Activated CD8-positive, alpha-beta memory T cell treated with anti-CD3 and anti-CD28 coated beads for 1 hour (primary cell): ENCODE data around the gene MLANA.

Source experiments
- DNase-seq, 2 donors: peaks; one replicate each; pipeline ENCODE4 v3.0.0-alpha.2; 2020; ENCODE audit warnings: low read depth in 1 of 2; ENCODE audit errors: extremely low read depth in 1 of 2

MLANA gene

GRCh38 chr9:5897851-5898250 is 7.2 kb downstream of the MLANA start:
- no peak for DNase-seq

- DNase-seq: no peak
These were observed 8.6 kb downstream of the MLANA start for GRCh38 chr9:5899292-5899691.

- DNase-seq: no peak
These were observed 9.9 kb downstream of the MLANA start for GRCh38 chr9:5900622-5901021.

GRCh38 chr9:5902377-5902776 is 11.7 kb downstream of the MLANA start:
- DNase-seq: no peak

GRCh38 chr9:5908918-5909317 is 18.2 kb downstream of the MLANA start:
- DNase-seq: no peak

GRCh38 chr9:5909976-5910375 is 19.3 kb downstream of the MLANA start:
- DNase-seq: no peak

- DNase-seq: no peak
These were observed 19.8 kb downstream of the MLANA start for GRCh38 chr9:5910413-5911057.

- no peak for DNase-seq
These were observed 24.7 kb downstream of the MLANA start for GRCh38 chr9:5915438-5915837.

- DNase-seq: no peak
These were observed 26.6 kb downstream of the MLANA start for GRCh38 chr9:5917273-5917672.

- no peak for DNase-seq
These were observed 27.2 kb downstream of the MLANA start for GRCh38 chr9:5917888-5918287.

GRCh38 chr9:5918460-5918859 is 27.8 kb downstream of the MLANA start:
- no peak for DNase-seq

GRCh38 chr9:5920860-5921328 is 30.2 kb downstream of the MLANA start:
- DNase-seq: no peak

- DNase-seq: no peak
These were observed 31.5 kb downstream of the MLANA start for GRCh38 chr9:5922192-5922591.

GRCh38 chr9:5931657-5932056 is 41.0 kb downstream of the MLANA start:
- no peak for DNase-seq

GRCh38 chr9:5938449-5938848 is 47.8 kb downstream of the MLANA start:
- no peak for DNase-seq

GRCh38 chr9:5939530-5939929 is 48.8 kb downstream of the MLANA start:
- no peak for DNase-seq

- DNase-seq: no peak
These were observed 50.5 kb downstream of the MLANA start for GRCh38 chr9:5941214-5941613.

GRCh38 chr9:5945112-5945511 is 54.4 kb downstream of the MLANA start:
- no peak for DNase-seq

GRCh38 chr9:5947912-5948311 is 57.2 kb downstream of the MLANA start:
- no peak for DNase-seq

- DNase-seq: no peak
These were observed 58.5 kb downstream of the MLANA start for GRCh38 chr9:5949103-5949699.

GRCh38 chr9:5950261-5950660 is 59.6 kb downstream of the MLANA start:
- DNase-seq: no peak

GRCh38 chr9:5951686-5952211 is 61.1 kb downstream of the MLANA start:
- DNase-seq: no peak
